Measurements from ENCODE around the gene MEN1. TPM values are rescaled to one million over a fixed set of nuclear protein-coding genes. Genes with fewer than 3 reads are reported as not detected.

Gene MEN1
- total RNA-seq, 1 experiment from 2014 or later = 54.5 TPM

- Histone ChIP-seq H3K9me3 (ENCODE audit: control insufficient read depth, insufficient read depth, low read depth, low read length) (no peaks in the 10 kb centered on the region), H3K27me3 (ENCODE audit: control insufficient read depth, insufficient read depth, low read length) (no peaks in the 10 kb centered on the region), H3K27ac (ENCODE audit: low read length) (no peak overlapping the region), H3K4me1 (ENCODE audit: control insufficient read depth, insufficient read depth, low read length) (no peaks in the 10 kb centered on the region), H3K36me3 (ENCODE audit: control insufficient read depth, insufficient read depth, low read length) (no peaks in the 10 kb centered on the region), H3K4me3 (ENCODE audit: low read depth in 2 of 2, low read length in 2 of 2) (no peak overlapping the region)
- intact Hi-C loops (cut with micrococcal nuclease; ENCODE audit: unreplicated experiment) = no loop called here
- DNase-seq (ENCODE audit: low read depth, low spot score) = no peak
- ATAC-seq = peak; percentile 39; the same call in 1 of the 2 replicates
- no TSS peak for BruUV-seq (replicated peaks)
- TF ChIP-seq CTCF (IDR thresholded peaks at IDR 0.05) (no peak), SIN3A (IDR thresholded peaks at IDR 0.05; ENCODE audit: borderline replicate concordance, insufficient read depth, low read depth, low read length) (no peak), TCF7L2 (IDR thresholded peaks at IDR 0.05; ENCODE audit: low read depth, low read length) (no peak), POLR2AphosphoS5 (IDR thresholded peaks at IDR 0.05; ENCODE audit: low read depth, low read length) (no peak), REST (IDR thresholded peaks at IDR 0.05; ENCODE audit: insufficient read depth in 1 of 2, low read depth in 2 of 2, low read length in 1 of 2) (no peak)
- POLR2A ChIA-PET = interaction anchor here (0.6 to 0.8 kb wide), 2 partner anchors 35 to 823 kb away, joined by 3 to 4 read pairs; no protein-coding TSS in a partner anchor
- CTCF ChIA-PET = interaction anchor here (0.6 kb wide), 1 partner anchor 230 kb away, joined by 5 read pairs; no protein-coding TSS in a partner anchor
- in situ Hi-C loops (cut with HindIII; ENCODE audit: low pct_unique_long_range_greater_than_20kb, low sequenced_read_pairs) = no loop called here
These were observed 16.5 kb upstream of the MEN1 start for GRCh38 chr11:64826578-64827450.

GRCh38 chr11:64826062-64826461 lies 15.7 kb upstream of the MEN1 start:
- DNase-seq (ENCODE audit: low read depth, low spot score) (no peak), ATAC-seq (no peak)
- Histone ChIP-seq H3K9me3 (ENCODE audit: control insufficient read depth, insufficient read depth, low read depth, low read length) (no peaks in the 10 kb centered on the region), H3K4me3 (ENCODE audit: low read depth in 2 of 2, low read length in 2 of 2) (no peak overlapping the region), H3K27me3 (ENCODE audit: control insufficient read depth, insufficient read depth, low read length) (no peaks in the 10 kb centered on the region), H3K27ac (ENCODE audit: low read length) (no peak overlapping the region), H3K4me1 (ENCODE audit: control insufficient read depth, insufficient read depth, low read length) (no peaks in the 10 kb centered on the region), H3K36me3 (ENCODE audit: control insufficient read depth, insufficient read depth, low read length) (no peaks in the 10 kb centered on the region)
- in situ Hi-C loops (cut with HindIII; ENCODE audit: low pct_unique_long_range_greater_than_20kb, low sequenced_read_pairs) = no loop called here
- ChIA-PET CTCF (interaction anchor here (0.6 to 0.7 kb wide), 2 partner anchors 11 to 230 kb away, joined by 3 to 5 read pairs; no protein-coding TSS in a partner anchor), POLR2A (interaction anchor here (0.6 kb wide), 2 partner anchors 589 to 823 kb away, joined by 4 read pairs; no protein-coding TSS in a partner anchor)
- BruUV-seq (replicated peaks) = no TSS peak
- intact Hi-C loops (cut with micrococcal nuclease; ENCODE audit: unreplicated experiment) = no loop called here
- TF ChIP-seq POLR2AphosphoS5 (IDR thresholded peaks at IDR 0.05; ENCODE audit: low read depth, low read length) = no peak
- TF ChIP-seq CTCF (IDR thresholded peaks at IDR 0.05) = no peak
- TF ChIP-seq SIN3A (IDR thresholded peaks at IDR 0.05; ENCODE audit: borderline replicate concordance, insufficient read depth, low read depth, low read length) = no peak
- TF ChIP-seq REST (IDR thresholded peaks at IDR 0.05; ENCODE audit: insufficient read depth in 1 of 2, low read depth in 2 of 2, low read length in 1 of 2) = no peak
- TF ChIP-seq TCF7L2 (IDR thresholded peaks at IDR 0.05; ENCODE audit: low read depth, low read length) = no peak

Measured in Panc1 (cell line).